Measurements from ENCODE around the gene MARK4. TPM values are rescaled to one million over a fixed set of nuclear protein-coding genes. Genes with fewer than 3 reads are reported as not detected.
"Not testable (repeated sequence)": the region's sequence is repeated elsewhere in the genome, so short reads cannot be mapped to it uniquely, and the experiment has no call there.

Gene MARK4
- total RNA-seq, 5 donors from 2014 or later (not counting 1 experiment from before 2014, with no cell fraction given), result 28.0 to 34.8 (median 29.9) TPM

DNA sequence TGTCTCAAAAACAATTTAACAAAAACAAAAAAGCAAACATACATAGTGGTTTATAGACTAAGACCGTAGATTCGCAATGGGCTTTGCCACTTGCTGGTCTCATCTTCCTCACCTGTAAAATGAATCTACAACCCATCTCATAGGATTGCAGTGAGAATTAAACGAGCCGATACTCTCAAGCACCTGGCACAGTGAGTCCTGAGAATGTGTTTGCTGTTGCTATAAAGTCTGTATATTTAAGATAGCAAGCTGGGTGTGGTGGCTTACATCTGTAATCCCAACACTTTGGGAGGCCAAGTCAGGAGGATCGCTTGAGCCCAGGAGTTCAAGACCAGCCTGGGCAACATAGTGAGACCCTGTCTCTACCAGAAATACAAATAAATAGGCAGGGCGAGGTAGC, 28.3 kb upstream of the MARK4 start:
- Mint-ChIP-seq H3K4me1 (no peaks in the 10 kb centered on the region), H3K36me3 (no peaks in the 10 kb centered on the region), H3K4me3 (no peak overlapping the region), H3K27ac (peak overlapping the region in 1 of 2 donors; percentile 29), H3K9me3 (no peaks in the 10 kb centered on the region), H3K27me3 (peaks cover 23 to 42% of the 10 kb centered on the region in 2 donors)
- Histone ChIP-seq H3K27me3 (replicated peaks in 1 of 2; ENCODE audit: control insufficient read depth in 2 of 2, extremely low read depth in 1 of 2, insufficient read depth in 2 of 2, low read length in 1 of 2) (peaks cover 0 to 55% of the 10 kb centered on the region in 2 experiments), H3K4me3 (ENCODE audit: control insufficient read depth in 1 of 2, extremely low read depth in 1 of 2, low read length in 1 of 2) (no peak overlapping the region), H3K36me3 (ENCODE audit: control insufficient read depth in 2 of 2, extremely low read depth in 1 of 2, insufficient read depth in 1 of 2, low read length in 1 of 2) (no peaks in the 10 kb centered on the region), H3K9me3 (no peaks in the 10 kb centered on the region), H3K4me1 (ENCODE audit: control insufficient read depth in 1 of 2, extremely low read depth in 1 of 2, insufficient read depth in 2 of 2, low read length in 2 of 2) (no peaks in the 10 kb centered on the region), H3K27ac (ENCODE audit: low read length) (no peak overlapping the region)
- ChIA-PET POLR2A (no interaction called here), CTCF (no interaction called here)
- 96% methylated on average over 3 of the region's 6 CpGs for WGBS (ENCODE audit: insufficient coverage)
- ATAC-seq (replicated peaks in 1 of 4) (no peak), DNase-seq (no peak)

DNA sequence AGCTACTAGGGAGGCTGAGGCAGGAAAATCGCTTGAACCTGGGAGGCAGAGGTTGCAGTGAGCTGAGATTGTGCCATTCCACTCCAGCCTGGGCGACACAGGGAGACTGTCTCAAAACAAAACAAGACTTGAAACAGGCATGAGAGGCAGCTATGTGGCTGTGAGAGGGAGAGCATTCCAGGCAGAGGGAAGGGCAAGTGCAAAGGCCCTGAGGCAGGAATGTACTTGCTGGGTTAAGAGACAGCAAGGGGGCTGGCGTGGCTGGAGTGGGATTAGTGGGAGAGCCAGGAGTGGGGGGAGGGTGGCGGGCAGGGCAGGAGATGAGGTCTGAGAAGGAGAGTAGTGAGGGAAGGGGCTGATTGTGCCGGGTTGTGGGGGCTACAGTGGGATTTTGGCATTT, 27.2 kb upstream of the MARK4 start:
- H3K27ac Mint-ChIP-seq, result no peak overlapping the region

DNA sequence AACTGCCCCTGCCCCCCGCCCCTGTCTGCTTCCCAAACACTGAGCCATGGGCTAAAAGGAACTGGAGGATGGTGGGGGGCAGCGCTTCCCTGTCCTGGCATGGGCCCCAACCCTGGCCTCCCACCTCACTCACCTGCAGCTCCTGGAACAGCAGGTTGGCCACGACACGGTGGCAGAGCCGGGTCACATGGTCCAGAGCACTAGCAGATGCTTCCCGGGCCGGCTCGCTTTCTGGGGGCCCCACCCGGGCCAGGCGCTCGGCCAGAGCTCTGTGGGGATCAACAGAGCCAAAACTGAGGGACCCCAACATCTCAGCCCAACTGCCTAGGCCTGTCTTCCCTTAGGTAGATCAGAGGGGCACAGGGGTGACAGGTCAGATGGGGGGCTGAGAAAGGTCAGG, 26.4 kb upstream of the MARK4 start:
- WGBS (ENCODE audit: insufficient coverage), result 76% methylated on average over 9 of the region's 11 CpGs
- DNase-seq (no peak), ATAC-seq (replicated peaks in 1 of 4) (no peak)
- Mint-ChIP-seq H3K36me3 (no peaks in the 10 kb centered on the region), H3K4me1 (no peaks in the 10 kb centered on the region), H3K27me3 (peaks cover 17 to 33% of the 10 kb centered on the region in 2 donors), H3K27ac (no peak overlapping the region), H3K9me3 (no peaks in the 10 kb centered on the region), H3K4me3 (no peak overlapping the region)
- ChIA-PET POLR2A (no interaction called here), CTCF (no interaction called here)
- no peaks in the 10 kb centered on the region for H3K9me3 ChIP-seq
- H3K36me3 ChIP-seq (ENCODE audit: control insufficient read depth in 2 of 2, extremely low read depth in 1 of 2, insufficient read depth in 1 of 2, low read length in 1 of 2), result no peaks in the 10 kb centered on the region
- H3K27ac ChIP-seq (ENCODE audit: low read length), result no peak overlapping the region
- H3K4me1 ChIP-seq (ENCODE audit: control insufficient read depth in 1 of 2, extremely low read depth in 1 of 2, insufficient read depth in 2 of 2, low read length in 2 of 2), result no peaks in the 10 kb centered on the region
- H3K27me3 ChIP-seq (replicated peaks in 1 of 2; ENCODE audit: control insufficient read depth in 2 of 2, extremely low read depth in 1 of 2, insufficient read depth in 2 of 2, low read length in 1 of 2), result peaks cover 0 to 48% of the 10 kb centered on the region in 2 experiments
- no peak overlapping the region for H3K4me3 ChIP-seq (ENCODE audit: control insufficient read depth in 1 of 2, extremely low read depth in 1 of 2, low read length in 1 of 2)

More for the DNA sequence above, 27.2 kb upstream of the MARK4 start:
- no peaks in the 10 kb centered on the region for H3K9me3 ChIP-seq
- peaks cover 17 to 36% of the 10 kb centered on the region in 2 donors for H3K27me3 Mint-ChIP-seq
- H3K27me3 ChIP-seq (replicated peaks in 1 of 2; ENCODE audit: control insufficient read depth in 2 of 2, extremely low read depth in 1 of 2, insufficient read depth in 2 of 2, low read length in 1 of 2), result peaks cover 0 to 51% of the 10 kb centered on the region in 2 experiments
- H3K4me1 ChIP-seq (ENCODE audit: control insufficient read depth in 1 of 2, extremely low read depth in 1 of 2, insufficient read depth in 2 of 2, low read length in 2 of 2), result no peaks in the 10 kb centered on the region
- ATAC-seq (replicated peaks in 1 of 4), result no peak
- H3K4me3 ChIP-seq (ENCODE audit: control insufficient read depth in 1 of 2, extremely low read depth in 1 of 2, low read length in 1 of 2), result no peak overlapping the region
- WGBS (ENCODE audit: insufficient coverage), result 85% methylated on average over 4 of the region's 5 CpGs
- no peaks in the 10 kb centered on the region for H3K36me3 Mint-ChIP-seq
- H3K4me3 Mint-ChIP-seq, result no peak overlapping the region
- H3K27ac ChIP-seq (ENCODE audit: low read length), result no peak overlapping the region
- no peaks in the 10 kb centered on the region for H3K4me1 Mint-ChIP-seq
- H3K9me3 Mint-ChIP-seq, result no peaks in the 10 kb centered on the region
- no peaks in the 10 kb centered on the region for H3K36me3 ChIP-seq (ENCODE audit: control insufficient read depth in 2 of 2, extremely low read depth in 1 of 2, insufficient read depth in 1 of 2, low read length in 1 of 2)
- ChIA-PET CTCF (no interaction called here), POLR2A (no interaction called here)
- no peak for DNase-seq

DNA sequence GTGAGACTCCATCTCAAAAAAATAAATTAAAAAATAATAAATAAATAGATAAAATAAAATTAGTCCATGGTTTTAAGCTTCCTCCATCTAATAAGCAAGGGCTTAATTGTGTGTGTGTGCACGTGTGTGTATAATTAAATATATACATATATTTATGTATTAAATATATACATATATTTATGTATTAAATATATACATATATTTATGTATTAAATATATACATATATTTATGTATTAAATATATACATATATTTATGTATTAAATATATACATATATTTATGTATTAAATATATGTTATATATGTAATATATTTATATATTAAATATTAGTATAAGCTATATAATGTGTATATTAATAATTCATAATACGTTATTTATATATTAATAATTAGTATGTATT, 22.0 kb upstream of the MARK4 start:
- H3K27me3 ChIP-seq (replicated peaks in 1 of 2; ENCODE audit: control insufficient read depth in 2 of 2, extremely low read depth in 1 of 2, insufficient read depth in 2 of 2, low read length in 1 of 2), result peaks cover 3 to 37% of the 10 kb centered on the region in 2 experiments
- H3K27me3 Mint-ChIP-seq, result peaks cover 16 to 28% of the 10 kb centered on the region in 2 donors
- POLR2A ChIA-PET, result interaction anchor here in 1 of 2 donors (0.6 kb wide), 1 partner anchor 17 kb away, joined by 6 read pairs; no protein-coding TSS in a partner anchor
- not testable (repeated sequence) for H3K36me3 ChIP-seq (ENCODE audit: control insufficient read depth in 2 of 2, extremely low read depth in 1 of 2, insufficient read depth in 1 of 2, low read length in 1 of 2); H3K9me3 ChIP-seq; H3K9me3 Mint-ChIP-seq; H3K4me1 ChIP-seq (ENCODE audit: control insufficient read depth in 1 of 2, extremely low read depth in 1 of 2, insufficient read depth in 2 of 2, low read length in 2 of 2); H3K36me3 Mint-ChIP-seq; ATAC-seq (replicated peaks in 1 of 4); H3K27ac ChIP-seq (ENCODE audit: low read length); DNase-seq; H3K27ac Mint-ChIP-seq; H3K4me3 ChIP-seq (ENCODE audit: control insufficient read depth in 1 of 2, extremely low read depth in 1 of 2, low read length in 1 of 2); H3K4me1 Mint-ChIP-seq; H3K4me3 Mint-ChIP-seq
- CTCF ChIA-PET, result interaction anchor here in 1 of 2 donors (0.6 kb wide), 1 partner anchor 56 kb away, joined by 6 read pairs; no protein-coding TSS in a partner anchor
- no CpG with 5 or more reads among the region's 2 CpGs for WGBS (ENCODE audit: insufficient coverage)

DNA sequence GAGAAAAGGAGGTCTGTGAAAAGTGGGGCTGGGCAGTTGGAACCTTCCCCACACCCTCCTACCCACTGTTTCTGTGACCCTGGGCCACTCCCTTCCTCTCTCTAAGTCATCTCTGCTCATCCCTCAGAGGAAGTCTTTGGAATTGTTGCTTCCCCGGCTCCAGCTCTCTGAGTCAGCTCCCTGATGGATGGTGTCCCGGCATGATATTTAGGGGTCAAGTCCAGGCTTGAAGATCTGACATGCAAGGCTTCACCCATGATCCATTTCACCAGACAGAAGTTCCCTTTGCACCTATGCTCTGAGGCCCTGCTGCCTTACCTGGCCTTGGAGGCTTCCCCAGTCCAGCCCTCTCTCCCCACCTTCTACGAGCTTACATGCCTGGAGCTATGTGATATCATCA, 19.2 kb upstream of the MARK4 start:
- Histone ChIP-seq H3K36me3 (ENCODE audit: control insufficient read depth in 2 of 2, extremely low read depth in 1 of 2, insufficient read depth in 1 of 2, low read length in 1 of 2) (no peaks in the 10 kb centered on the region), H3K4me3 (ENCODE audit: control insufficient read depth in 1 of 2, extremely low read depth in 1 of 2, low read length in 1 of 2) (no peak overlapping the region), H3K9me3 (no peaks in the 10 kb centered on the region), H3K4me1 (ENCODE audit: control insufficient read depth in 1 of 2, extremely low read depth in 1 of 2, insufficient read depth in 2 of 2, low read length in 2 of 2) (peaks cover 0 to 8% of the 10 kb centered on the region in 2 experiments), H3K27me3 (replicated peaks in 1 of 2; ENCODE audit: control insufficient read depth in 2 of 2, extremely low read depth in 1 of 2, insufficient read depth in 2 of 2, low read length in 1 of 2) (peaks cover 3 to 40% of the 10 kb centered on the region in 2 experiments), H3K27ac (ENCODE audit: low read length) (no peak overlapping the region)
- Mint-ChIP-seq H3K4me3 (no peak overlapping the region), H3K27me3 (peaks cover 36 to 43% of the 10 kb centered on the region in 2 donors), H3K27ac (no peak overlapping the region), H3K36me3 (no peaks in the 10 kb centered on the region), H3K9me3 (no peaks in the 10 kb centered on the region), H3K4me1 (peaks cover 4 to 9% (median 8%) of the 10 kb centered on the region in 3 donors)
- DNase-seq (no peak), ATAC-seq (replicated peaks in 1 of 4) (no peak)
- WGBS (ENCODE audit: insufficient coverage), result 68% methylated on average over 3 of the region's 3 CpGs
- CTCF ChIA-PET, result interaction anchor here in 1 of 2 donors (0.7 kb wide), 1 partner anchor 525 kb away, joined by 4 read pairs; no protein-coding TSS in a partner anchor
- POLR2A ChIA-PET, result no interaction called here

DNA sequence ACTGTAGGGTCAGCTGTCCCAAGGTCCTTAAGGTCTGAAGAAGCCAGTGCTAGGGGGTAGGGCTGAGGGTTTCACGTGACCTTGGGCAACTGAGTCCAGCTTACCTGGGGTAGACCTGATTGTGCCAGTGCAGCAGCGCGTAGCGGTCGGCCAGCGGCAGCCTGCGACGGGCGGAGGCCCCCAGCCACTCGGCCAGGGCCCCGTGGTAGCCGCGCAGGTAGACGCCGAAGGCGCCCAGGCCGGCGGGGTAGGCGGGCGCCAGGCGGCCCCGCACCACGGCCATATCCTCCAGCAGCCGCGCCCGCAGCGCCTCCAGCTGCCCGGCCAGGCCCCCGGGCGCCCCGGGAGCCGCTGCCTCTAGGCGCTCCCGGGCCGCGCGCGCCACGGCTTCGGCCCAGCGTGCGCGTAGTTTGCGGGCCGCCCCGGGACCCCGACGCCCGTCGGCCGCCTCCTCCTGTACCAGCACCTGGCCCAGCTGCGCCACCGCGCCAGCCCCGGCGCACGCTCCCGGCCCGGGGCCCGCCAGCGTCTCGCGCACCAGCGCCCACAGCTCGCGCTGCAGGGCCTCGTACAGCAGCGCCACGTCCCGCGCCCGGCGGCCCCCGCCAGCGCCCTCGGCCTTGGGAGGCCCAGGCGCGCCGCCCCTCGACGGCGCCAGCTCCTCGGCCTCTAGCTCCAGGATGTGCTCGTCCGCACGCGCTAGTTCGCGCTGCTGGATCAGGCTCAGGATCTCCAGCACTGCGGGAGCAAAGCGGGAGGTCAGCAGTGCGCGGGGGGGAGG, 16.8 kb upstream of the MARK4 start:
- H3K27me3 Mint-ChIP-seq, result peaks cover 43 to 48% of the 10 kb centered on the region in 2 donors
- H3K27ac Mint-ChIP-seq, result peak overlapping the region in 1 of 2 donors; percentile 41
- H3K4me1 Mint-ChIP-seq, result peaks cover 4 to 9% (median 8%) of the 10 kb centered on the region in 3 donors
- no peak overlapping the region for H3K4me3 Mint-ChIP-seq
- Histone ChIP-seq H3K36me3 (ENCODE audit: control insufficient read depth in 2 of 2, extremely low read depth in 1 of 2, insufficient read depth in 1 of 2, low read length in 1 of 2) (no peaks in the 10 kb centered on the region), H3K9me3 (no peaks in the 10 kb centered on the region), H3K27me3 (replicated peaks in 1 of 2; ENCODE audit: control insufficient read depth in 2 of 2, extremely low read depth in 1 of 2, insufficient read depth in 2 of 2, low read length in 1 of 2) (peaks cover 3 to 31% of the 10 kb centered on the region in 2 experiments), H3K4me3 (ENCODE audit: control insufficient read depth in 1 of 2, extremely low read depth in 1 of 2, low read length in 1 of 2) (no peak overlapping the region), H3K27ac (ENCODE audit: low read length) (no peak overlapping the region), H3K4me1 (ENCODE audit: control insufficient read depth in 1 of 2, extremely low read depth in 1 of 2, insufficient read depth in 2 of 2, low read length in 2 of 2) (peaks cover 0 to 8% of the 10 kb centered on the region in 2 experiments)
- 63% methylated on average over 89 of the region's 93 CpGs for WGBS (ENCODE audit: insufficient coverage)
- DNase-seq (no peak), ATAC-seq (replicated peaks in 1 of 4) (no peak)
- H3K9me3 Mint-ChIP-seq, result no peaks in the 10 kb centered on the region
- ChIA-PET POLR2A (no interaction called here), CTCF (no interaction called here)
- no peaks in the 10 kb centered on the region for H3K36me3 Mint-ChIP-seq
